Calu3 (cell line): ENCODE results near the gene MAPK1IP1L. TPM values are rescaled to one million over a fixed set of nuclear protein-coding genes. Genes with fewer than 3 reads are reported as not detected.

Experiments
- BruUV-seq: library from RNA; stranded (reverse); fragments of 400-500 nt; replicated peaks from 2 replicates; lab custom pipeline; 2021; lab: Mats Ljungman, UMichigan
- CTCF ChIA-PET: fragments of 300-600 bp; sonication (Branson Sonifier 250); formaldehyde crosslinking; loops from one replicate; lab custom pipeline; 2022; ENCODE audit warnings: antibody characterized with exemption; lab: Charles Lee
- DNase-seq: peaks from one replicate; pipeline ENCODE4 v3.0.0; 2022
- H3K27ac Mint-ChIP-seq: one replicate; pipeline ENCODE4 v1.8.0; 2022; ENCODE audit warnings: mixed read lengths; ENCODE audit not compliant: unreplicated experiment
- H3K27me3 Mint-ChIP-seq: one replicate; pipeline ENCODE4 v1.8.0; 2022; ENCODE audit warnings: mixed read lengths; ENCODE audit not compliant: unreplicated experiment
- H3K36me3 Mint-ChIP-seq: one replicate; pipeline ENCODE4 v1.8.0; 2022; ENCODE audit warnings: mild to moderate bottlenecking, moderate library complexity, mixed read lengths; ENCODE audit not compliant: insufficient read depth, unreplicated experiment
- H3K4me1 Mint-ChIP-seq: one replicate; pipeline ENCODE4 v1.8.0; 2022; ENCODE audit warnings: mild to moderate bottlenecking, low read depth, mixed read lengths; ENCODE audit not compliant: unreplicated experiment
- H3K4me3 Mint-ChIP-seq: one replicate; pipeline ENCODE4 v1.8.0; 2022; ENCODE audit warnings: mild to moderate bottlenecking, low read depth, moderate library complexity, mixed read lengths; ENCODE audit not compliant: unreplicated experiment
- H3K9me3 Mint-ChIP-seq: one replicate; pipeline ENCODE4 v1.8.0; 2022; ENCODE audit warnings: low read depth, mixed read lengths; ENCODE audit not compliant: unreplicated experiment
- CTCF ChIP-seq: fragments of 200-600 bp; IDR thresholded peaks from one replicate; pipeline ENCODE4 v1.8.0; 2022; ENCODE audit warnings: antibody characterized with exemption; ENCODE audit not compliant: unreplicated experiment
- intact Hi-C: fragments of 100-400 bp; cut with micrococcal nuclease; formaldehyde crosslinking; loops from one replicate; pipeline ENCODE4 v1.10.0; 2022; ENCODE audit not compliant: unreplicated experiment
- total RNA-seq: library from RNA; stranded (reverse); gene quantifications from 2 replicates; pipeline ENCODE4 v1.2.3, GENCODE V29; 2022

Gene MAPK1IP1L
- total RNA-seq, 1 experiment from 2014 or later, result 108 TPM

- Mint-ChIP-seq H3K4me3 (no peak overlapping the region), H3K36me3 (peaks cover 38% of the 10 kb centered on the region)
Observed at GRCh38 chr14:55066223-55066622, 14.8 kb downstream of the MAPK1IP1L start.

GRCh38 chr14:55070981-55071411 lies 19.5 kb downstream of the MAPK1IP1L start:
- no peak for TF ChIP-seq CTCF
- no peaks in the 10 kb centered on the region for H3K27me3 Mint-ChIP-seq
- peak overlapping the region; percentile 69 for H3K27ac Mint-ChIP-seq
- no peaks in the 10 kb centered on the region for H3K9me3 Mint-ChIP-seq
- no peak overlapping the region for H3K4me3 Mint-ChIP-seq
- intact Hi-C loops, result no loop called here
- no peak for DNase-seq
- CTCF ChIA-PET, result interaction anchor here (0.6 kb wide), 1 partner anchor 59 kb away, joined by 3 read pairs; no protein-coding TSS in a partner anchor
- BruUV-seq, result no TSS peak
- H3K36me3 Mint-ChIP-seq, result peaks cover 13% of the 10 kb centered on the region
- H3K4me1 Mint-ChIP-seq, result peaks cover 30% of the 10 kb centered on the region

More at GRCh38 chr14:55066223-55066622, 14.8 kb downstream of the MAPK1IP1L start:
- no peaks in the 10 kb centered on the region for H3K9me3 Mint-ChIP-seq
- CTCF ChIA-PET, result interaction anchor here (0.7 to 1.9 kb wide), 2 partner anchors 9 to 11 kb away, joined by 3 to 4 read pairs; no protein-coding TSS in a partner anchor
- peaks cover 6% of the 10 kb centered on the region for H3K4me1 Mint-ChIP-seq
- no peak for TF ChIP-seq CTCF
- no TSS peak for BruUV-seq
- no peaks in the 10 kb centered on the region for H3K27me3 Mint-ChIP-seq
- no peak overlapping the region for H3K27ac Mint-ChIP-seq
- intact Hi-C loops, result no loop called here
- DNase-seq, result no peak

- CTCF ChIA-PET, result no interaction called here
- DNase-seq, result no peak
- Mint-ChIP-seq H3K27me3 (no peaks in the 10 kb centered on the region), H3K9me3 (no peaks in the 10 kb centered on the region), H3K4me1 (peaks cover 34% of the 10 kb centered on the region), H3K27ac (peak overlapping the region; percentile 69), H3K4me3 (no peak overlapping the region), H3K36me3 (peaks cover 9% of the 10 kb centered on the region)
- TSS peak; percentile 1 for BruUV-seq
- TF ChIP-seq CTCF, result no peak
- intact Hi-C loops, result no loop called here
Observed at GRCh38 chr14:55071870-55072640, 20.6 kb downstream of the MAPK1IP1L start.

GRCh38 chr14:55073856-55074255 lies 22.4 kb downstream of the MAPK1IP1L start:
- Mint-ChIP-seq H3K36me3 (no peaks in the 10 kb centered on the region), H3K4me1 (peaks cover 45% of the 10 kb centered on the region), H3K27me3 (no peaks in the 10 kb centered on the region), H3K9me3 (no peaks in the 10 kb centered on the region), H3K4me3 (no peak overlapping the region), H3K27ac (no peak overlapping the region)
- no peak for DNase-seq
- no peak for TF ChIP-seq CTCF
- intact Hi-C loops, result no loop called here
- CTCF ChIA-PET, result no interaction called here
- BruUV-seq, result no TSS peak
